ENCODE measurements around the gene ZC4H2.
"Not testable (repeated sequence)": the region's sequence is repeated elsewhere in the genome, so short reads cannot be mapped to it uniquely, and the experiment has no call there.

ZC4H2 gene

GRCh38 chrX:64975989-64976672 is at the start of gene ZC4H2:
Gene ZC4H2, minus strand, starts transcription at chrX:64976450. Its CDS starts 73 bp downstream, at chrX:64976377.
- peak; percentile 85 for DNase-seq

GRCh38 chrX:65017451-65017850 is 41.2 kb upstream of the ZC4H2 start:
- DNase-seq: peak; percentile 25

- no peak for DNase-seq
Observed at GRCh38 chrX:65014230-65014629, 38.0 kb upstream of the ZC4H2 start.

- DNase-seq: no peak
Observed at GRCh38 chrX:65009459-65009858, 33.2 kb upstream of the ZC4H2 start.

- DNase-seq: not testable (repeated sequence)
Observed at GRCh38 chrX:65002208-65002607, 26.0 kb upstream of the ZC4H2 start.

- DNase-seq: no peak
Observed at GRCh38 chrX:64996805-64997204, 20.6 kb upstream of the ZC4H2 start.

GRCh38 chrX:64994131-64994798 is 18.0 kb upstream of the ZC4H2 start:
- no peak for DNase-seq

GRCh38 chrX:64977830-64978229 is 1.6 kb upstream of the ZC4H2 start:
- no peak for DNase-seq

- no peak for DNase-seq
Observed at GRCh38 chrX:64977051-64977450, 801 bp upstream of the ZC4H2 start.

GRCh38 chrX:64976673-64977040 is 407 bp upstream of the ZC4H2 start:
- no peak for DNase-seq

- peak; percentile 41 for DNase-seq
Observed at GRCh38 chrX:64975491-64975890, 759 bp downstream of the ZC4H2 start.

- no peak for DNase-seq
Observed at GRCh38 chrX:64925480-64925879, 50.8 kb downstream of the ZC4H2 start.

GRCh38 chrX:64908121-64908520 is 68.1 kb downstream of the ZC4H2 start:
- no peak for DNase-seq

GRCh38 chrX:64894454-64895038 is 81.7 kb downstream of the ZC4H2 start:
- no peak for DNase-seq

- no peak for DNase-seq
Observed at GRCh38 chrX:64885850-64886249, 90.4 kb downstream of the ZC4H2 start.

GRCh38 chrX:64878709-64879108 is 97.5 kb downstream of the ZC4H2 start:
- DNase-seq: not testable (repeated sequence)

GRCh38 chrX:64867217-64867616 is 109.0 kb downstream of the ZC4H2 start:
- DNase-seq: no peak
